Progenitor cell of endocrine pancreas (in vitro differentiated cells): ENCODE measurements around the gene BAZ1B. TPM values are rescaled to one million over a fixed set of nuclear protein-coding genes. Genes with fewer than 3 reads are reported as not detected.
A peak's percentile ranks its signal among the peaks of the same experiment; 100 is the strongest.
"Not testable (repeated sequence)": the region's sequence is repeated elsewhere in the genome, so short reads cannot be mapped to it uniquely, and the experiment has no call there.

Source experiments
- DNase-seq: peaks from one replicate; pipeline ENCODE4 v3.0.0; 2021; ENCODE audit warnings: low spot score; ENCODE audit not compliant: unreplicated experiment
- H3K27ac Mint-ChIP-seq: 2 replicates; pipeline ENCODE4 v1.8.0; 2021; ENCODE audit warnings: mild to moderate bottlenecking, moderate library complexity, mixed read lengths
- H3K27me3 Mint-ChIP-seq: 2 replicates; pipeline ENCODE4 v1.8.0; 2021; ENCODE audit warnings: mixed read lengths
- H3K36me3 Mint-ChIP-seq: 2 replicates; pipeline ENCODE4 v1.8.0; 2022; ENCODE audit warnings: mixed read lengths; ENCODE audit not compliant: insufficient read depth
- H3K4me1 Mint-ChIP-seq: 2 replicates; pipeline ENCODE4 v1.8.0; 2021; ENCODE audit warnings: low read depth, mixed read lengths
- H3K4me3 Mint-ChIP-seq: 2 replicates; pipeline ENCODE4 v1.8.0; 2021; ENCODE audit warnings: low read depth, mild to moderate bottlenecking, moderate library complexity, mixed read lengths
- H3K9me3 Mint-ChIP-seq: 2 replicates; pipeline ENCODE4 v1.8.0; 2021; ENCODE audit warnings: low read depth, mixed read lengths
- total RNA-seq: library from RNA; stranded (reverse); gene quantifications from 2 replicates; pipeline ENCODE4 v1.2.1, GENCODE V29; 2021
- TF ChIP-seq, protein P1 (sequence below): fragments of 200-600 bp; sonication (generic); IDR thresholded peaks from one replicate; pipeline ENCODE4 v1.5.0; 2021; ENCODE audit warnings: antibody characterized with exemption, mild to moderate bottlenecking; ENCODE audit not compliant: unreplicated experiment

Gene BAZ1B
- total RNA-seq, 1 donor from 2014 or later: 92.1 TPM

- TF ChIP-seq, protein P1, sequence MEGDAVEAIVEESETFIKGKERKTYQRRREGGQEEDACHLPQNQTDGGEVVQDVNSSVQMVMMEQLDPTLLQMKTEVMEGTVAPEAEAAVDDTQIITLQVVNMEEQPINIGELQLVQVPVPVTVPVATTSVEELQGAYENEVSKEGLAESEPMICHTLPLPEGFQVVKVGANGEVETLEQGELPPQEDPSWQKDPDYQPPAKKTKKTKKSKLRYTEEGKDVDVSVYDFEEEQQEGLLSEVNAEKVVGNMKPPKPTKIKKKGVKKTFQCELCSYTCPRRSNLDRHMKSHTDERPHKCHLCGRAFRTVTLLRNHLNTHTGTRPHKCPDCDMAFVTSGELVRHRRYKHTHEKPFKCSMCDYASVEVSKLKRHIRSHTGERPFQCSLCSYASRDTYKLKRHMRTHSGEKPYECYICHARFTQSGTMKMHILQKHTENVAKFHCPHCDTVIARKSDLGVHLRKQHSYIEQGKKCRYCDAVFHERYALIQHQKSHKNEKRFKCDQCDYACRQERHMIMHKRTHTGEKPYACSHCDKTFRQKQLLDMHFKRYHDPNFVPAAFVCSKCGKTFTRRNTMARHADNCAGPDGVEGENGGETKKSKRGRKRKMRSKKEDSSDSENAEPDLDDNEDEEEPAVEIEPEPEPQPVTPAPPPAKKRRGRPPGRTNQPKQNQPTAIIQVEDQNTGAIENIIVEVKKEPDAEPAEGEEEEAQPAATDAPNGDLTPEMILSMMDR: no peak
- H3K9me3 Mint-ChIP-seq: no peaks in the 10 kb centered on the region
- H3K4me1 Mint-ChIP-seq: peaks cover 3% of the 10 kb centered on the region
- no peak overlapping the region for H3K27ac Mint-ChIP-seq
- no peak overlapping the region for H3K4me3 Mint-ChIP-seq
- H3K36me3 Mint-ChIP-seq: peaks cover 20% of the 10 kb centered on the region
- DNase-seq: no peak
- H3K27me3 Mint-ChIP-seq: no peaks in the 10 kb centered on the region
Observed at GRCh38 chr7:73547841-73548240, 25.7 kb upstream of the BAZ1B start.

GRCh38 chr7:73544678-73545077 is 22.6 kb upstream of the BAZ1B start:
- DNase-seq: no peak
- H3K4me1 Mint-ChIP-seq: peaks cover 3% of the 10 kb centered on the region
- peaks cover 16% of the 10 kb centered on the region for H3K36me3 Mint-ChIP-seq
- no peaks in the 10 kb centered on the region for H3K27me3 Mint-ChIP-seq
- TF ChIP-seq, protein P1: no peak
- no peak overlapping the region for H3K4me3 Mint-ChIP-seq
- no peaks in the 10 kb centered on the region for H3K9me3 Mint-ChIP-seq
- H3K27ac Mint-ChIP-seq: no peak overlapping the region

DNA sequence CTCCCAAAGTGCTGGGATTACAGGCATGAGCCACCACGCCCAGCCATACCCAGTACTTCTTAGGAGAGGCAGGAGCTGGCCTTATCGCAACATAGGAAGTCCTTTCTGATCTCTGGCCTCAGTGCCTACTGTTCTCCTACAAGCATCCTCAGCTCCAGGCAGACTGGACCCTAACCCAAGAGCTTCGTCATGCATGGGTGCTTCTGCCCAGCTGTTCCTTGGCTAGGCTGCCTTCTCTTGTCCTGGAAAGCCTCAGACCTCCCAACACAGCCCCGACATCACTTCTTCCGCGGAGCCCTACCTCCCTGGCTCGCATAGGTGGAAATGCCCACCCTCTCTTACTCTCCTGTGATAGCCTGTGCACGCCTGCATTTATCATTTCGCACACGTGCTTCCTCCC is 19.6 kb upstream of the BAZ1B start:
- Mint-ChIP-seq H3K4me1 (peaks cover 3% of the 10 kb centered on the region), H3K9me3 (no peaks in the 10 kb centered on the region), H3K4me3 (no peak overlapping the region), H3K27ac (no peak overlapping the region), H3K27me3 (no peaks in the 10 kb centered on the region), H3K36me3 (peaks cover 22% of the 10 kb centered on the region)
- TF ChIP-seq, protein P1: no peak
- no peak for DNase-seq

DNA sequence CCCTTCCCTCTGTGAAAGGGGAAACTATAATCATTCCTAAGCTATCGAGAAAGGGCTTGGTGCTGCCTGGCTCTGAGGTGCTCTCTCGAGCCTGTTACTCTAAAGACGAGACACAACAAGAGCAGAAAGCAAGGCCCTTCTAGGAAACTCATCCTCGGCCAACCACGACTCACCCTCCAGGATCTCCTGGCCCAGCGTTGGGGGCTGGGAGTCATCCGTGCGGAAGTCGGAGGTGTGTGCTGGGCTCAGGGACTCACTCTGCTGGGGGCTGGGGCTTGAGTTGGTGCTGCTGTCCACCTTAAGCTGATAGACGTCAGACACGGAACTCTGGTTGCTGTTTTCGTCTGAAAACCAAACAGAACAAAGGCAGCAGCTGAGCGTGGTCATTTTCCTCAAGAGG is 17.6 kb upstream of the BAZ1B start:
- no peak for DNase-seq
- no peaks in the 10 kb centered on the region for H3K4me1 Mint-ChIP-seq
- no peak overlapping the region for H3K27ac Mint-ChIP-seq
- H3K27me3 Mint-ChIP-seq: no peaks in the 10 kb centered on the region
- H3K4me3 Mint-ChIP-seq: no peak overlapping the region
- H3K9me3 Mint-ChIP-seq: no peaks in the 10 kb centered on the region
- peaks cover 25% of the 10 kb centered on the region for H3K36me3 Mint-ChIP-seq
- TF ChIP-seq, protein P1: no peak

DNA sequence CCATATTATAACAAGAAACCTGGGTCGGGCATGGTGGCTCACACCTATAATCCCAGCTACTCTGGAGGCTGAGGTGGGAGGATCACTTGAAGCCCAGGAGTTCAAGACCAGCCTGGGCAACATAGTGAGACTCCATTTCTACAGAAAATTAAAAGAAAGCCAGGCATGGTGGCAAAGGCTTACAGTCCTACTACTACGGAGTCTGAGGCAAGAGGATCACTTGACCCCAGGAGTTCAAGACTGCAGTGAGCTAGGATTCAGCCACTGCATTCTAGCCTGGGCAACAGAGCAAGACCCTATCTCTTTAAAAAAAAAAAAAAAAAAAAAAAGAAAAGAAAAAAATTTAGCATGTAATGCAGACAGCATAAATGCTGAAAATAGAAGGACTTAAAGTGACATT is 16.4 kb upstream of the BAZ1B start:
- not testable (repeated sequence) for H3K4me1 Mint-ChIP-seq, H3K9me3 Mint-ChIP-seq, H3K4me3 Mint-ChIP-seq, DNase-seq, H3K27me3 Mint-ChIP-seq, H3K27ac Mint-ChIP-seq
- peaks cover 24% of the 10 kb centered on the region for H3K36me3 Mint-ChIP-seq

GRCh38 chr7:73537051-73537450 is 15.0 kb upstream of the BAZ1B start:
- no peaks in the 10 kb centered on the region for H3K27me3 Mint-ChIP-seq
- no peaks in the 10 kb centered on the region for H3K4me1 Mint-ChIP-seq
- TF ChIP-seq, protein P1: no peak
- DNase-seq: no peak
- peak overlapping the region; percentile 15 for H3K27ac Mint-ChIP-seq
- H3K36me3 Mint-ChIP-seq: peaks cover 24% of the 10 kb centered on the region
- peaks cover 3% of the 10 kb centered on the region for H3K9me3 Mint-ChIP-seq
- no peak overlapping the region for H3K4me3 Mint-ChIP-seq
